ENCODE data around the gene LMX1B.

- TF ChIP-seq, protein P1, sequence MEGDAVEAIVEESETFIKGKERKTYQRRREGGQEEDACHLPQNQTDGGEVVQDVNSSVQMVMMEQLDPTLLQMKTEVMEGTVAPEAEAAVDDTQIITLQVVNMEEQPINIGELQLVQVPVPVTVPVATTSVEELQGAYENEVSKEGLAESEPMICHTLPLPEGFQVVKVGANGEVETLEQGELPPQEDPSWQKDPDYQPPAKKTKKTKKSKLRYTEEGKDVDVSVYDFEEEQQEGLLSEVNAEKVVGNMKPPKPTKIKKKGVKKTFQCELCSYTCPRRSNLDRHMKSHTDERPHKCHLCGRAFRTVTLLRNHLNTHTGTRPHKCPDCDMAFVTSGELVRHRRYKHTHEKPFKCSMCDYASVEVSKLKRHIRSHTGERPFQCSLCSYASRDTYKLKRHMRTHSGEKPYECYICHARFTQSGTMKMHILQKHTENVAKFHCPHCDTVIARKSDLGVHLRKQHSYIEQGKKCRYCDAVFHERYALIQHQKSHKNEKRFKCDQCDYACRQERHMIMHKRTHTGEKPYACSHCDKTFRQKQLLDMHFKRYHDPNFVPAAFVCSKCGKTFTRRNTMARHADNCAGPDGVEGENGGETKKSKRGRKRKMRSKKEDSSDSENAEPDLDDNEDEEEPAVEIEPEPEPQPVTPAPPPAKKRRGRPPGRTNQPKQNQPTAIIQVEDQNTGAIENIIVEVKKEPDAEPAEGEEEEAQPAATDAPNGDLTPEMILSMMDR (IDR thresholded peaks at IDR 0.05), result no peak
- TF ChIP-seq SIN3A (IDR thresholded peaks at IDR 0.05; ENCODE audit: borderline replicate concordance, insufficient read depth, low read depth, low read length), result no peak
- TF ChIP-seq, protein P2, sequence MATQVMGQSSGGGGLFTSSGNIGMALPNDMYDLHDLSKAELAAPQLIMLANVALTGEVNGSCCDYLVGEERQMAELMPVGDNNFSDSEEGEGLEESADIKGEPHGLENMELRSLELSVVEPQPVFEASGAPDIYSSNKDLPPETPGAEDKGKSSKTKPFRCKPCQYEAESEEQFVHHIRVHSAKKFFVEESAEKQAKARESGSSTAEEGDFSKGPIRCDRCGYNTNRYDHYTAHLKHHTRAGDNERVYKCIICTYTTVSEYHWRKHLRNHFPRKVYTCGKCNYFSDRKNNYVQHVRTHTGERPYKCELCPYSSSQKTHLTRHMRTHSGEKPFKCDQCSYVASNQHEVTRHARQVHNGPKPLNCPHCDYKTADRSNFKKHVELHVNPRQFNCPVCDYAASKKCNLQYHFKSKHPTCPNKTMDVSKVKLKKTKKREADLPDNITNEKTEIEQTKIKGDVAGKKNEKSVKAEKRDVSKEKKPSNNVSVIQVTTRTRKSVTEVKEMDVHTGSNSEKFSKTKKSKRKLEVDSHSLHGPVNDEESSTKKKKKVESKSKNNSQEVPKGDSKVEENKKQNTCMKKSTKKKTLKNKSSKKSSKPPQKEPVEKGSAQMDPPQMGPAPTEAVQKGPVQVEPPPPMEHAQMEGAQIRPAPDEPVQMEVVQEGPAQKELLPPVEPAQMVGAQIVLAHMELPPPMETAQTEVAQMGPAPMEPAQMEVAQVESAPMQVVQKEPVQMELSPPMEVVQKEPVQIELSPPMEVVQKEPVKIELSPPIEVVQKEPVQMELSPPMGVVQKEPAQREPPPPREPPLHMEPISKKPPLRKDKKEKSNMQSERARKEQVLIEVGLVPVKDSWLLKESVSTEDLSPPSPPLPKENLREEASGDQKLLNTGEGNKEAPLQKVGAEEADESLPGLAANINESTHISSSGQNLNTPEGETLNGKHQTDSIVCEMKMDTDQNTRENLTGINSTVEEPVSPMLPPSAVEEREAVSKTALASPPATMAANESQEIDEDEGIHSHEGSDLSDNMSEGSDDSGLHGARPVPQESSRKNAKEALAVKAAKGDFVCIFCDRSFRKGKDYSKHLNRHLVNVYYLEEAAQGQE (IDR thresholded peaks at IDR 0.05; ENCODE audit: insufficient read depth in 1 of 2, low read depth in 2 of 2, low read length in 1 of 2), result no peak
Observed at GRCh38 chr9:126665644-126666035, 51.9 kb downstream of the LMX1B start.
